HepG2 (cell line): ENCODE measurements around the gene AQP7. TPM values are rescaled to one million over a fixed set of nuclear protein-coding genes. Genes with fewer than 3 reads are reported as not detected.

Experiments used
- ATAC-seq: fragments of 200-7000 bp; cut with Tn5 transposase; 3 replicates; pipeline ENCODE4 v1.9.1; 2020; ENCODE audit warnings: mild to moderate bottlenecking, moderate library complexity
- BruUV-seq: library from RNA; stranded (reverse); fragments of 400-500 nt; replicated peaks from 2 replicates; lab custom pipeline; 2021; lab: Mats Ljungman, UMichigan
- CTCF ChIA-PET: fragments of 300-600 bp; formaldehyde crosslinking; extraction: SDS; loops from one replicate; lab custom pipeline; 2021; ENCODE audit warnings: low total read pairs, inconsistent platforms, low intra/inter-chr PET ratio; lab: Yijun Ruan, JAX
- POLR2A ChIA-PET: fragments of 350-600 bp; sonication (Branson Sonifier 250); formaldehyde crosslinking; loops from one replicate; lab custom pipeline; 2020; ENCODE audit warnings: antibody characterized with exemption, inconsistent platforms; lab: Yijun Ruan, JAX
- DNase-seq: peaks from one replicate; pipeline ENCODE4 v3.0.0-alpha.2; 2015; ENCODE audit warnings: low spot score
- FAIRE-seq: peaks from 3 replicates; lab custom pipeline; 2011; peaks lifted over from hg19 to GRCh38; lab: Jason Lieb, UNC
- H2AFZ ChIP-seq: one replicate; pipeline ENCODE4 v1.6.1; 2011; ENCODE audit warnings: low read length, inconsistent platforms
- H3K27ac ChIP-seq: fragments of 300-600 bp; 3 replicates; pipeline ENCODE4 v1.8.0; 2011; ENCODE audit warnings: mixed run types, mild to moderate bottlenecking, mixed read lengths, low read length, inconsistent platforms; ENCODE audit not compliant: insufficient read depth; ENCODE audit errors: extremely low read length
- H3K27me3 ChIP-seq, 2 experiments: fragments of 200-600 bp in 1 of 2; 2 replicates in 1 of 2; 3 replicates in 1 of 2; pipeline versions ENCODE4 v1.6.0 to v1.8.0; 2011; ENCODE audit warnings: low read length in 2 of 2, mild to moderate bottlenecking in 2 of 2, moderate library complexity in 2 of 2, inconsistent platforms in 1 of 2; ENCODE audit not compliant: insufficient read depth in 2 of 2, control insufficient read depth in 1 of 2
- H3K36me3 ChIP-seq, 2 experiments: fragments of 200-600 bp in 1 of 2; replicated peaks in 1 of 2; 2 replicates in 1 of 2; 3 replicates in 1 of 2; pipeline versions ENCODE4 v1.5.1 to v1.8.0; 2011; ENCODE audit warnings: low read length in 2 of 2, inconsistent platforms in 1 of 2; ENCODE audit not compliant: insufficient read depth in 2 of 2, control insufficient read depth in 1 of 2
- H3K4me1 ChIP-seq: 2 replicates; pipeline ENCODE4 v1.5.1; 2012; ENCODE audit warnings: low read length, inconsistent platforms; ENCODE audit not compliant: insufficient read depth
- H3K4me2 ChIP-seq: 2 replicates; pipeline ENCODE4 v1.6.0; 2011; ENCODE audit warnings: low read depth, low read length, inconsistent platforms
- H3K4me3 ChIP-seq, 3 experiments: fragments of 200-600 bp in 1 of 3; sonication (generic), shearing (Covaris generic) in 1 of 3; replicated peaks in 1 of 3; 2 replicates each; pipeline ENCODE4 v1.5.1; 2011 to 2016; ENCODE audit warnings: low read length in 3 of 3, inconsistent platforms in 2 of 3, low read depth in 2 of 3, mild to moderate bottlenecking in 2 of 3, control low read depth in 1 of 3, mixed read lengths in 1 of 3; ENCODE audit not compliant: insufficient read depth in 1 of 3
- H3K79me2 ChIP-seq: one replicate; pipeline ENCODE4 v1.6.1; 2011; ENCODE audit warnings: low read length, inconsistent platforms; ENCODE audit not compliant: insufficient read depth
- H3K9ac ChIP-seq: 2 replicates; pipeline ENCODE4 v1.6.0; 2011; ENCODE audit warnings: mild to moderate bottlenecking, low read depth, low read length, inconsistent platforms; ENCODE audit not compliant: insufficient read depth
- H3K9me3 ChIP-seq: 2 replicates; pipeline ENCODE4 v1.5.1; 2012; ENCODE audit warnings: mild to moderate bottlenecking, low read length
- H4K20me1 ChIP-seq: 2 replicates; pipeline ENCODE4 v1.6.0; 2011; ENCODE audit warnings: inconsistent platforms, mild to moderate bottlenecking, low read length, moderate library complexity; ENCODE audit not compliant: insufficient read depth
- AGO2 ChIP-seq: fragments of 200-400 bp; formaldehyde crosslinking; optimal IDR thresholded peaks from 2 replicates; pipeline ENCODE3; 2017; ENCODE audit warnings: mild to moderate bottlenecking, low read depth, low read length, moderate library complexity
- KLF6 ChIP-seq: IDR thresholded peaks from 2 replicates; pipeline ENCODE4 v1.8.0; 2016; ENCODE audit warnings: missing biosample characterization, missing genetic modification reagents
- MAF1 ChIP-seq: sonication (generic); formaldehyde crosslinking; IDR thresholded peaks from 2 replicates; pipeline ENCODE4 v1.5.0; 2020; ENCODE audit warnings: missing genetic modification reagents, borderline replicate concordance
- POLR2AphosphoS5 ChIP-seq: IDR thresholded peaks from 2 replicates; pipeline ENCODE4 v1.6.1; 2012; ENCODE audit warnings: low read depth, low read length
- XBP1 ChIP-seq: sonication (generic); formaldehyde crosslinking; IDR thresholded peaks from 2 replicates; pipeline ENCODE4 v1.5.0; 2020; ENCODE audit warnings: missing genetic modification reagents
- ZKSCAN8 ChIP-seq: IDR thresholded peaks from 2 replicates; pipeline ENCODE4 v1.6.1; 2016; ENCODE audit warnings: borderline replicate concordance, missing genetic modification reagents, missing compliant biosample characterization
- ZNF30 ChIP-seq: sonication (generic); formaldehyde crosslinking; IDR thresholded peaks from 2 replicates; pipeline ENCODE4 v1.5.0; 2020; ENCODE audit warnings: mild to moderate bottlenecking, missing genetic modification reagents
- ZNF652 ChIP-seq: IDR thresholded peaks from 2 replicates; pipeline ENCODE4 v1.6.1; 2016; ENCODE audit warnings: low read depth, borderline replicate concordance
- ZNF670 ChIP-seq: sonication (generic); formaldehyde crosslinking; IDR thresholded peaks from 2 replicates; pipeline ENCODE4 v1.8.0; 2022; ENCODE audit warnings: mild to moderate bottlenecking, missing genetic modification reagents, borderline replicate concordance
- ZSCAN5A ChIP-seq: sonication (generic); formaldehyde crosslinking; IDR thresholded peaks from 2 replicates; pipeline ENCODE4 v1.8.0; 2022; ENCODE audit warnings: mild to moderate bottlenecking, missing genetic modification reagents, borderline replicate concordance
- WGBS: methylation state at CpG from one replicate; pipeline ENCODE4 v1.1.6; 2017; ENCODE audit warnings: low lambda C conversion rate; 5-methylcytosine and 5-hydroxymethylcytosine counted together
- in situ Hi-C: cut with HindIII; loops from 2 replicates; pipeline ENCODE4 v1.10.0; 2017; ENCODE audit warnings: low pct_unique_long_range_greater_than_20kb; ENCODE audit not compliant: extremely low pct_ligation_motif_present
- intact Hi-C: fragments of 100-400 bp; cut with micrococcal nuclease; formaldehyde crosslinking; loops from one replicate; pipeline ENCODE4 v1.10.0; 2022; ENCODE audit not compliant: unreplicated experiment
- polyA plus RNA-seq, 8 experiments: library from polyadenylated mRNA; depleted of rRNA in 3 of 8; stranded (reverse) in 7 of 8; unstranded in 1 of 8; fragments of >200 nt; fragmentation: Illumina TruSeq in 4 of 8; extraction: Trizol in 4 of 8; gene quantifications; 2 replicates each; pipeline versions ENCODE4 v1.2.1 to v1.2.3, GENCODE V29; 2011 to 2016; ENCODE audit warnings: low read depth in 4 of 8, missing spikeins in 1 of 8, mixed read lengths in 1 of 8; ENCODE audit not compliant: insufficient read depth in 1 of 8
- total RNA-seq, 5 experiments: library from RNA; depleted of rRNA; stranded (reverse); fragments of >200 nt; fragmentation: Illumina TruSeq; extraction: Trizol; gene quantifications; 2 replicates each; pipeline ENCODE4 v1.2.3, GENCODE V29; 2016; ENCODE audit warnings: low read depth in 1 of 5

The AQP7 gene
- total and polyA plus RNA-seq, 2 of the 13 experiments (the other 11 are each of a cell fraction or from before 2014, with no cell fraction given), result 1.9 to 2.1 TPM

GRCh38 chr9:33408087-33408486 is 5.7 kb upstream of the AQP7 start:
- in situ Hi-C loops (loop anchor here (5.0 kb wide), 1 partner anchor 39 kb away; the partner anchor contains the start of gene AQP3), intact Hi-C loops (no loop called here)
- no peak for TF ChIP-seq ZNF652
- no peak for TF ChIP-seq POLR2AphosphoS5
- no peak for TF ChIP-seq ZSCAN5A
- TF ChIP-seq ZKSCAN8, result no peak
- no peak for TF ChIP-seq ZNF670 (CRISPR knock-in tag)
- TF ChIP-seq ZNF30, result no peak
- TF ChIP-seq MAF1, result no peak
- no peak for TF ChIP-seq AGO2
- TF ChIP-seq XBP1 (CRISPR knock-in tag), result no peak
- no peak for TF ChIP-seq KLF6 (CRISPR knock-in tag)
- POLR2A ChIA-PET, result no interaction called here
- H3K36me3 ChIP-seq, result no peaks in the 10 kb centered on the region
- BruUV-seq, result no TSS peak
- CTCF ChIA-PET, result no interaction called here
- no peak overlapping the region for H3K9ac ChIP-seq
- no peaks in the 10 kb centered on the region for H3K9me3 ChIP-seq
- peaks cover 7 to 42% of the 10 kb centered on the region in 2 experiments; a peak in 4 of 5 replicates for H3K27me3 ChIP-seq
- DNase-seq (no peak), ATAC-seq (no peak), FAIRE-seq (no peak)
- H3K4me1 ChIP-seq, result peaks cover 16% of the 10 kb centered on the region
- no peak overlapping the region for H3K4me2 ChIP-seq
- no peaks in the 10 kb centered on the region for H4K20me1 ChIP-seq
- H3K79me2 ChIP-seq, result no peaks in the 10 kb centered on the region
- no peak overlapping the region for H3K27ac ChIP-seq
- WGBS, result 75% methylated on average over 1 of the region's 5 CpGs
- H2AFZ ChIP-seq, result no peak overlapping the region
- no peak overlapping the region for H3K4me3 ChIP-seq
